HuH-7.5 (cell line): Measurements from ENCODE around the gene PEX11G.

ENCODE experiments used
- DNase-seq: peaks from one replicate; pipeline ENCODE4 v3.0.0; 2011; ENCODE audit warnings: low spot score

Gene PEX11G

DNA sequence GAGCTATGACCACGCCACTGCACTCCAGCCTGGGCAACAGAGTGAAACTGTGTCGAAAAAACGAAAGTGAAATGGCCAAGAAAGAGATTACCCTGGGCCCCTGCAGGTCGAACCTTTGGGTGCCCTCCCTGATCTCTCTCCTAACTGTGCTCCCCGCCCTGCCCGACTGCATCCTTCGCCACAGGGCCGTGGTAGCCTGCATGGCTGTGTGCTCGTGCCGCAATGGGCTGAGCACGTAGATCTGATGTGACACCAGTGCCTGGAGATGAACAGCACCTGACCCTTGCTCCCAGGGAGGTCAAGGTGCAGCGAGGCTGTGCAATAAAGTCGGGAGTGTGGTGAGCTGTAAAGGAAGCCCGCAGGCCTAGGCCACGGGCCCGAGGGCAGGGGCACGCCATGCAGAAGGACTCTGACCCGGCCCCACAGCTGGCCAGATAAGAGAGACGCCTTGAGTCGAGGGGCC is 60.2 kb downstream of the PEX11G start:
- DNase-seq = peak; percentile 63

DNA sequence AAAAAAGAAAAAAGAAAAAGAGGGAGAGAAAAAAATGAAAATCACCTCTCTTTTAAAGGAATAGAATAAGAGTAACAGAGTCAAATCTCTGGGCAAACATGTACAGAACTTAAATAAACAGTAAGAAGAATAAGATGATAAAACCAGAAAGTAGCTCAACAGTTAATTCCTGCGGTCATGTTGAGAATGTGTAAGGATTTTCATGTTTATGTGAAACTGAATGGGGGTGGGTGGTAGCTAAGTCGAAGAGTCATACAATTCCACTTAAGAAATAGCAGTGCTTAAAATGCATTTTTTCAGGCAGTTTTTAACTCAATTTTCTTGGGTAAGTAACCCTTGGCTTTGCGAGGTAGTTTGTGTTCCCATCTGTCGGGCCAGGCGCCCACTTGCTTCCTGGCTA is 60.9 kb downstream of the PEX11G start:
- no peak for DNase-seq

DNA sequence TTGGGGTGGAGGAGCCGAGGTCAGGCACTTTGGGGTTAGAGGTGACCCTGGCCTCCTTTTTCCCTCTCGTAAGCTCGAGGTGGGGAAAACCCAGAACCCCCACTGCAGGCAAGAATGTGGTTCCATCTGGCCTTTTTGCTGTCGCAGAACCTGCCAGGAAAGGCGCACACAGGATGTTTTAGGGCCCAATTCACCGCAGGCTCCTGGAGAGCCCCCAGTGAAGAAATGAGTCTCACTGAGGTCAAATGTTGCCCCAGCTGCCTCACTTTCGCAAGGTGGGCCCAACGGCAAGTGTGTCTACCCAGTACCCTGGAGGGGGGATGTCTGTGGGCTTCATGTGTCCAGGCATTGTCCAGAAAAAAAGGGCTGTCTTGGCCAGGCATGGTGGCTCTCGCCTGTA is 61.8 kb downstream of the PEX11G start:
- no peak for DNase-seq
